ENCODE results near the gene ATL2. TPM values are rescaled to one million over a fixed set of nuclear protein-coding genes. Genes with fewer than 3 reads are reported as not detected.
"Not testable (repeated sequence)": the region's sequence is repeated elsewhere in the genome, so short reads cannot be mapped to it uniquely, and the experiment has no call there.

Gene ATL2
- total RNA-seq, 1 experiment from 2014 or later = 66.8 TPM

- DNase-seq (ENCODE audit: low read depth) = no peak
These were observed 17.0 kb upstream of the ATL2 start for GRCh38 chr2:38394041-38394440.

GRCh38 chr2:38390947-38391346, 13.9 kb upstream of the ATL2 start:
- DNase-seq (ENCODE audit: low read depth) = no peak

DNA sequence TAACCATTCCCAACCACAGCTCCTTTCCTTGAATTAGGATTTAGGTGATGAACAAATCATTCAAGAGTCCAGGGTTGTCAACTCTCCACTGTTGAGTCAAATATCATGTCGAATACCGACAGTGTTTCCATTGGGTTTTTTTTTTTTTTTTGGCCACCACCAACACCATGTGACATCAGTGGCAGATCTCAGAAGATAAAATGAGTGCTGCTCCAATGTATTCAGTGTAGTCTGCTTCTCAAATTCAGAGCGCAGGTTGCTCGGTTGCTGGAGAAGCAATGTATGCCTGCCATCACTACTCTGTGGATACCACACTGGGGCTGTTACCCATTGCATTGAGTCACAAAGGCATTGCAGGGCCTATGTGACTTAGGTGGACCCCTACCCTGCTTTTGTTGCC, 10.8 kb upstream of the ATL2 start:
- DNase-seq (ENCODE audit: low read depth) = no peak

DNA sequence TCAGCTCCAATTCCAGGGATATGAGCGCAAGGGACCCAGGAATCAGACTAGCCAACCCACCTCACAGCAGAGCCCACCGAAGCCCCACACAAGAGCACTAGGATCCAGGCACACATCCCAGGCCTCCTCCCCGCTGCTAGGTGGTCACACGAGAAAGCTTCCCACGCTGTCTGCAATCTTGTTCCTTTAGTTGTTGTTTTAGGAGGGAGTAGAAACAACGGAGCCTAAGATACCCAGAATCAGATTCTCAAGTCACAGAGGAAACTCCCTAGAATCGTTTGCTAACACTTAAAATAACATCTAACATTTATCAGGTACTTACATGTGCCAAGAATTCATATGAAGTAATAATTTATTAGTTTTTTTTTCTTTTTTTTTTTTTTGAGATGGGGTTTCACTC, 9.7 kb upstream of the ATL2 start:
- DNase-seq (ENCODE audit: low read depth) = no peak

- DNase-seq (ENCODE audit: low read depth) = peak; percentile 52
These were observed 9.3 kb upstream of the ATL2 start for GRCh38 chr2:38386377-38386776.

DNA sequence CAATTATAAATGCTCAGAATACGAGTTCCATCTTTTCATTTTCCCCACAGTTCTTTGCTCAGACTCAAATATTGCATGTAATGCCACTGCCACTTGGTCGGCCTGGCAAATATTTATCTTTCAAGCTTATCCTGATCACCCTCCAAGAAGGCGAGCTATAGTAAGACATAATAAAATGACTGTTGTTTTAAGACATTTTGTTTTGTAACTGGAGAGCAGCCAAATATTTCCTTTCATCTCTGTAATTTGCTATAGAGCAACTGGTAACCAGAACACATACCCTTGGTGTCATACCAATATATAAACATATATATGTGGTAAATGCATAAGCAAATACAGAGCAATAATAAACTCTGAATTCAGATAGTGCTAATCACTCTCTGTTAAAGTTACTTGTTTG, 7.3 kb upstream of the ATL2 start:
- DNase-seq (ENCODE audit: low read depth) = no peak

GRCh38 chr2:38383741-38384140, 6.7 kb upstream of the ATL2 start:
- not testable (repeated sequence) for DNase-seq (ENCODE audit: low read depth)

DNA sequence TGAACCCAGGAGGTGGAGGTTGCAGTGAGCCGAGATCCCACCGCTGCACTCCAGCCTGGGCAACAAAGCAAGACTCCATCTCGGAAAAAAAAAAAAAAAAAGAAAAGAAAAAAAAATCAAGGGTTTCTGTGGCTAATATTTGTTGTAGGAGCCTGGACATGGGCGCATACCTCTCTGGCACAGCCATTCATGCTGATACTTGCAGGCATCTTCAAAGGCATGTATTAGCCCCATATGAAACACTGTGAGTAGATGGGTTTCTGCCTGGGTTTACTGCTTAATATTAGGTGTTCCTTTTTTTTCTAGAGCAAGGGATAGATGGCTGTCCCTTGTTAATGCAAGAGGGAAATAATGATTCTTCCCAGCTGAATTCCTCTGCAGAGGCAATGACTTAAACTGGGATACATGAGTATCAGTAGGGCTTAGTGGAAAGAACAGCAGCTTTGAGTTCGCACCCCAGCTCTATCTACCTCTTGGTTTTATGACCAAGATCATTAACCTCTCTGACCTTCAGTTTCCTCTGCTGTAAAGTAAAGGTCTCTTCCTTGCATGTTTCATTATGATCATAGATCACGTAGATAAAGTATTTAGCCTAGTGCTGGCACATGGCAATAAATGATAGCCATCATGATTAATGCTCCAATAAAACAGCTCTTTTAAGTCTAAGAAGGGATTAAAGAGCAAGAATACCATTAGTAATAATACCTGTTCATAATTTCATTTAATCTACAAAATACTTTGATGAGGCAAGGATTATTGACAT, 4.5 kb upstream of the ATL2 start:
- no peak for DNase-seq (ENCODE audit: low read depth)

- no peak for DNase-seq (ENCODE audit: low read depth)
These were observed 3.5 kb upstream of the ATL2 start for GRCh38 chr2:38380397-38381130.

GRCh38 chr2:38376346-38377049, 575 bp downstream of the ATL2 start:
- peak; percentile 73 for DNase-seq (ENCODE audit: low read depth)

GRCh38 chr2:38375696-38376345, 1.3 kb downstream of the ATL2 start:
- DNase-seq (ENCODE audit: low read depth) = no peak

- no peak for DNase-seq (ENCODE audit: low read depth)
These were observed 2.1 kb downstream of the ATL2 start for GRCh38 chr2:38374984-38375383.

GRCh38 chr2:38371235-38371634, 5.8 kb downstream of the ATL2 start:
- DNase-seq (ENCODE audit: low read depth) = no peak

DNA sequence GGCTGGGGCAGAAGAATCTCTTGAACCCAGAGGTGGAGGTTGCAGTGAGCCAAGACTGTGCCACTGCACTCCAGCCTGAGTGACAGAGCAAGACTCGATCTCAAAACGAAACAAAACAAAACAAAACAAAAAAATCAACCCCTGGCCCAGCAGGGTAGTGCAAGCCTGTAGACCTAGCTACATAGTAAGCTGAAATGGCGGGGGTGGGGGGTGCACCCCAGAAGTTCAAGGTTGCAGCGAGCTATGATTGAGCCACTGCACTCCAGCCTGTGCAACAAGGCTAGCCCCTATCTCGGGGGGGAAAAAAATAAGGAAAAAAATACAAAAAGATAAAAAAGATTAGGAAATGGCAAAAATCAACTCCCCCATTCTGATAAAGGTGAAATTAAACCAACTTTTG, 6.4 kb downstream of the ATL2 start:
- no peak for DNase-seq (ENCODE audit: low read depth)

- DNase-seq (ENCODE audit: low read depth) = no peak
These were observed 14.8 kb downstream of the ATL2 start for GRCh38 chr2:38362232-38362631.

GRCh38 chr2:38360177-38360576, 16.9 kb downstream of the ATL2 start:
- no peak for DNase-seq (ENCODE audit: low read depth)

GRCh38 chr2:38353402-38353801, 23.7 kb downstream of the ATL2 start:
- DNase-seq (ENCODE audit: low read depth) = no peak

- no peak for DNase-seq (ENCODE audit: low read depth)
These were observed 24.7 kb downstream of the ATL2 start for GRCh38 chr2:38352336-38352735.

GRCh38 chr2:38345323-38346038, 31.6 kb downstream of the ATL2 start:
- no peak for DNase-seq (ENCODE audit: low read depth)

GRCh38 chr2:38344813-38345212, 32.3 kb downstream of the ATL2 start:
- no peak for DNase-seq (ENCODE audit: low read depth)

DNA sequence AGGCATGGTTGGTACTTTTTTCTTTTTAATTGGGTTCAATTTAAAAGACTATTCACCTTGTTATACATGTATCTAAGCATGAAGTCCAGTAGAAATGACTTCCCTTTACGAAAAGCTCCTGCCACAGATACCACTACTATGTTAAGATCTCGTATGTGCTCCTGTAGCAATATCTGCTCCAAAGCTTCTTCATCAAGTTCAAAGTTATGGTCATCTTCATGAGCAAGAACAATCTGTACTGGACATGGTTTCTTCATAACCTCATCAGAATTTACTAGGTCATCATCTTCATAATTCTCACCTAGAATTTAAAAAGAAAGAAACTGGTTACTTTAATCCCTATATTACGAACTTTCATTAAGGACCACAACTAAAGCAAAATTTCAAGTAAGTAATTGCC, 33.9 kb downstream of the ATL2 start:
- DNase-seq (ENCODE audit: low read depth) = no peak

Data from HT1080 (cell line).